Right ventricle myocardium superior (tissue), 1 donor: ENCODE data around the gene HES2. TPM values are rescaled to one million over a fixed set of nuclear protein-coding genes. Genes with fewer than 3 reads are reported as not detected.
"Not testable (repeated sequence)": the region's sequence is repeated elsewhere in the genome, so short reads cannot be mapped to it uniquely, and the experiment has no call there.

Source experiments
- ATAC-seq: fragments of 200-7000 bp; cut with Tn5 transposase; one replicate; pipeline ENCODE4 v1.9.1; 2020; ENCODE audit warnings: mild to moderate bottlenecking; ENCODE audit not compliant: poor library complexity
- DNase-seq: peaks from one replicate; pipeline ENCODE4 v3.0.0-alpha.2; 2020
- intact Hi-C: fragments of 100-400 bp; cut with DNase I; formaldehyde crosslinking; loops from one replicate; pipeline ENCODE4 v1.11.2; 2022
- microRNA-seq: library from miRNA; unstranded; fragments of <30 nt; microRNA quantifications from one replicate; pipeline ENCODE4 v1.2.0, GENCODE V29; 2020
- total RNA-seq: library from RNA; stranded (reverse); fragmentation: NEBNext Ultra II Directional; extraction: Animal tissue kit (Norgen Biotek cat#: 25700); gene quantifications from one replicate; pipeline ENCODE4 v1.2.1, GENCODE V29; 2021
- donor health status: DM: no; HTN: yes; CAD: no; lungs with severe emphysema.

Gene HES2
- total RNA-seq, 1 donor from 2014 or later: not detected

DNA sequence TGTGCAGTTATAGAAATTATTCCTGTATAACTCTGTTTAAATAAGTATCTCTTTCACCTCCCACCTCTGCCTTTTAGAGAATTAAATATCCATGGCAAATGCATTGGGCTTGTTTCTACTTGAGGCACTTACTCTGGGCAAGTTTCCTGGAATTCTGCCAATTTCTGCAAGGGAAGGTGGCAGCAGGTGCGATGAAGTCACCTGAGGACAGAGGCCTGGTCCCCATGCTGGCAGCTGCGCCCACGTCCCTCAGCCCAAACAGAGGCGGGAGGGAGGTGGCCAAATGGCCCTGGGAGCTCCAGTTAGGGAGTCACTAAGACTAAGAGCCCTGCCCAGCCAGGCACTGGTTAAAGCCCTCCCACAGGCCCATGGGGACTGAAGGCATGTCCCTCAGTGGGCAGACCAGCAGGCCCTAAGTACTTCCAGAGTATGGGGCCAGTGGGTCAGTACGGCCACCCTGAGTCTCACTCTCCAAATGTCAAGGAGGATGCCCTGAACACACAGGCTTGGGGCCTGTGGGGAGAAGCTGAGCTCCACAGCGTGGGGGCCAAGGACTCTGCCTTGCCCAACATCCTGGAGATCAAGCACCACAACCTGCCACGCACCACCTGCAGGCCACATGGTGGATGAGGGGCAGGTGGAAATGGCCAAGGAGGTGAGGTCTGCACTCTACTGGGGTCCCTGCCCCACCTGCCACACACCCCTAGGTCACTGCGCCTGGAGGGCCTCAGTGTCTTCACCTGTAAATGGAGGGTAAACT lies 45.6 kb downstream of the HES2 start:
- intact Hi-C loops: no loop called here
- no peak for ATAC-seq
- no peak for DNase-seq

DNA sequence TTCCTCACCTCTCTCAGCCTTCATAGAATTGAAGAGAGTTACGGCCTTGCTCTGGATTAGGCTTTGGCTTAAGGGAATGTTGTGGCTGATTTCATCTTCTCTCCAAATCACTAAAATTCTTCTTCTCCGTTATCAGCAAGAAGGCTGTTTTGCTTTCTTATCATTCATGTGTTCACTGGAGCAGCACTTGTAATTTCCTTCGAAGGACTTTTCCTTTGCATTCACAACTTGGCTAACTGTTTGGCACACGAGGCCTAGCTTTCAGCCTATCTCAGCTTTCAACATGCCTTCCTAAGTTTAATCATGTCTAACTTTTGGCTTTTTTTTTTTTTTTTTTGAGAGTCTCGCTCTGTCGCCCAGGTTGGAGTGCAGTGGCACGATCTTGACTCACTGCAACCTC lies 47.5 kb downstream of the HES2 start:
- ATAC-seq, intact Hi-C loops, DNase-seq: not testable (repeated sequence)

DNA sequence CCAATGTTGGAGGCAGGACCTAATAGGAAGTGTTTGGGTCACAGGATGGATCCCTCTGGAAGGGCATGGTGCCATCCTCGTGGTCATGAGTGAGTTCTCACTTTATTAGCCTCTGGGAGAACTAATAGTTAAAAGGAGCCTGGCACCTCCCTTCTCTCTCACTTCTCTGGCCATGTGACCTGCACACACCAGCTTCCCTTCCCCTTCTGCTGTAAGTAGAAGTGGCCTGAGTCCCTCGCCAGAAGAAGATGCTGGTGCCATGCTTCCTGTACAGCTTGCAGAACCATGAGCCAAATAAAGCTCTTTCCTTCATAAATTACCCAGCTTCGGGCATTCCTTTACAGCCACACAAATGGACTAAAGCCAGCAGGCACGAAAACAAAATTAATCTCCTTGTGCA lies 49.7 kb downstream of the HES2 start:
- no peak for DNase-seq
- intact Hi-C loops: no loop called here

DNA sequence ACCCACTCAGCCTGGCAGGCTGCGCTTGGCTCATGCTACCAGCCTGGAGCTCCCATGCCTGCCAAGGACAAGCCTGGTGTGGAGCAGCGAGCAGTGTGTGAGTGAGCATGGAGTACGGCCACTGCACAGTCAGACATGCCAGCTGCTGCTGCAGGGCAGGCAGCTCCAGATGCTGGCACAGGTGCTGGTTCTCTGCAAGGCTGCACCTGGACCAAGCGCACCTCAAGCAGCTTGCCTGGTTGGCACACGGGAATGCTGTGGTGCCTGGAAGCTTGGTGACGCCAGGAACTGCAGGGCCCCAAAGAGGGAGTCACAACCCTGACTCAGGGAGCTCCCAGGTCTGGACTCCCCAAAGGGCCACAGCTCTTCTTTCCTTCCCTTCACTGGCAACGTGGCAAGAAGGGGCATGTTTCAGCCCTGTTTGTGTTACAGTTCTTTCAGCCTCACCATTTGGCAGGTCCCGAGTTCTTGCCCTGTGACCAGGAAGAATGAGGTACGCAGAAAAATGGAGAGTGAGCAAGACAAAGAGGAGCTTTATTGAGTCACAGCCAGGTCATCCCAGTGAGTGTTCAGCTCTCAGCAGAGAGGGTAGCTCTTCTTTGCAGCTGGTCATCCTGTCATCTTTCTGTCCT lies 52.2 kb downstream of the HES2 start:
- ATAC-seq (peak; percentile 91), DNase-seq (peak; percentile 78)
- intact Hi-C loops: loop anchor here (5.0 kb wide), 1 partner anchor 35 kb away; no protein-coding TSS in a partner anchor

More for the DNA sequence above, 49.7 kb downstream of the HES2 start:
- no peak for ATAC-seq

DNA sequence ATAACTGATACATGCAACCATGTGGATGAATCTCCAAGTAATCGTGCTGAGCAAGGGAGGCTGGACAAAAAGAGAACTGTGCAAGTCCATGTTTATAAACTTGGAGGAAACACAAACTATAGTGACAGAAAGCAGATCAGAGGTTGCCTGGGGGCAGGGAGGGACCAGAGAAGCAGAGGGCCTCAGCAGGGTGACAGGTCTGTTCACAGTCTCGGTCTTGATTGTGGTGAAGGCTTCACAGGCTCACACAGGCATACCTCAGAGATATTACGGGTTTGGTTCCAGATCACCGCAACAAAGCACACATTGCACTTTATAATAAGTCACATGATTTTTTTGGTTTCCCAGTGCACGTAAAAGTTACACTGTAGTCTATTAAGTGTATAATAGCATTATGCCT lies 54.7 kb downstream of the HES2 start:
- intact Hi-C loops: loop anchor here (5.0 kb wide), 1 partner anchor 37 kb away; no protein-coding TSS in a partner anchor
- ATAC-seq (no peak), DNase-seq (no peak)

DNA sequence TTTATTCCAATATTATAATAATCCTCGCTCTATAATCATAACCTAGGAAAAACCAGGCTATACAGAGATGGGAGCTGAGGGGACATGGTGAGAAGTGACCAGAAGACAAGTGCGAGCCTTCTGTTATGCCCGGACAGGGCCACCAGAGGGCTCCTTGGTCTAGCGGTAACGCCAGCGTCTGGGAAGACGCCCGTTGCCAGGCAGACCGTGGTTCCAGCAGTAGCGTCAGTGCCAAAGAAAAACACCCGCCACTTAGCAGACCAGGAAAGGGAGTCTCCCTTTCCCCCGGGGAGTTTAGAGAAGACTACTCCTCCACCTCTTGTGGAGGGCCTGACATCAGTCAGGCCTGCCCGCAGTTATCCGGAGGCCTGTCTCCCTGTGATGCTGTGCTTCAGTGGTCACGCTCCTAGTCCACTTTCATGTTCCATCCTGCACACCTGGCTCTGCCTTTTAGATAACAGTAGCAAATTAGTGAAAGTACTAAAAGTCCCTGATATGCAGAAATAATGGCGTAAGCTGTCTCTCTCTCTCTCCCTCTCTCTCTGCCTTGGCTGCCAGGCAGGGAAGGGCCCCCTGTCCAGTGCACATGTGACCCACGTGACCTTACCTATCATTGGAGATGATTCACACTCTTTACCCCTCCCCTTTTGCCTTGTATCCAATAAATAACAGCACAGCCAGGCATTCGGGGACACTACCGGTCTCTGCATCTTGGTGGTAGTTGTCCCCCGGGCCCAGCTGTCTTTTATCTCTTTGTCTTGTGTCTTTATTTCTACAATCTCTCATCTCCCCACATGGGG lies 56.4 kb downstream of the HES2 start:
- intact Hi-C loops, ATAC-seq: not testable (repeated sequence)
- peak; percentile 78 for DNase-seq

Small RNAs within 50 kb of the gene (microRNA-seq; reads per million reads assigned to microRNA genes)
- gene MIR4252: not detected

Other genes with a start within 250 kb of the HES2 start
- gene CHD5, start 239.6 kb downstream of the HES2 start, total RNA-seq: not detected
- 234 TPM for gene RPL22, start 220.3 kb downstream of the HES2 start, total RNA-seq
- 70.1 TPM for gene RNF207, start 213.8 kb downstream of the HES2 start, total RNA-seq
- 48.8 TPM for gene ICMT, start 184.0 kb downstream of the HES2 start, total RNA-seq
- gene HES3, start 175.7 kb downstream of the HES2 start, total RNA-seq: not detected
- gene GPR153, start 158.8 kb downstream of the HES2 start, total RNA-seq: 12.5 TPM
- gene ACOT7, start 26.2 kb downstream of the HES2 start, total RNA-seq: 8.5 TPM
- 0.56 TPM for gene ESPN, start 4.9 kb upstream of the HES2 start, total RNA-seq
- 13.7 TPM for gene TNFRSF25, start 46.3 kb upstream of the HES2 start, total RNA-seq
- 16.8 TPM for gene PLEKHG5, start 71.7 kb upstream of the HES2 start, total RNA-seq
- 10.9 TPM for gene NOL9, start 134.6 kb upstream of the HES2 start, total RNA-seq
- not detected for gene TAS1R1, start 135.4 kb upstream of the HES2 start, total RNA-seq
- gene ZBTB48, start 160.1 kb upstream of the HES2 start, total RNA-seq: 11.7 TPM
- 111 TPM for gene KLHL21, start 182.9 kb upstream of the HES2 start, total RNA-seq
- 8.6 TPM for gene PHF13, start 193.8 kb upstream of the HES2 start, total RNA-seq
- 11.5 TPM for gene THAP3, start 204.9 kb upstream of the HES2 start, total RNA-seq